GM13977 (cell line): ENCODE results near the gene PTPN5.

Source experiments
- DNase-seq: peaks from one replicate; pipeline ENCODE4 v3.0.0; 2012; ENCODE audit warnings: low spot score
- CTCF ChIP-seq: IDR thresholded peaks from 2 replicates; pipeline ENCODE4 v1.5.1; 2012; ENCODE audit warnings: mild to moderate bottlenecking, control low read depth; ENCODE audit not compliant: insufficient read depth; ENCODE audit errors: extremely low read depth, missing control alignments
- in situ Hi-C: fragments of 300-500 bp; cut with MboI; formaldehyde crosslinking; loops from one replicate; pipeline ENCODE4 v1.12.0; 2022; ENCODE audit warnings: low sequenced_read_pairs, low pct_unique_long_range_greater_than_20kb, mixed read lengths, inconsistent platforms; ENCODE audit not compliant: unreplicated experiment

Gene PTPN5

GRCh38 chr11:18721561-18722292, 69.9 kb downstream of the PTPN5 start:
- in situ Hi-C loops = no loop called here
- DNase-seq = peak; percentile 71
- peak; percentile 74 for TF ChIP-seq CTCF

DNA sequence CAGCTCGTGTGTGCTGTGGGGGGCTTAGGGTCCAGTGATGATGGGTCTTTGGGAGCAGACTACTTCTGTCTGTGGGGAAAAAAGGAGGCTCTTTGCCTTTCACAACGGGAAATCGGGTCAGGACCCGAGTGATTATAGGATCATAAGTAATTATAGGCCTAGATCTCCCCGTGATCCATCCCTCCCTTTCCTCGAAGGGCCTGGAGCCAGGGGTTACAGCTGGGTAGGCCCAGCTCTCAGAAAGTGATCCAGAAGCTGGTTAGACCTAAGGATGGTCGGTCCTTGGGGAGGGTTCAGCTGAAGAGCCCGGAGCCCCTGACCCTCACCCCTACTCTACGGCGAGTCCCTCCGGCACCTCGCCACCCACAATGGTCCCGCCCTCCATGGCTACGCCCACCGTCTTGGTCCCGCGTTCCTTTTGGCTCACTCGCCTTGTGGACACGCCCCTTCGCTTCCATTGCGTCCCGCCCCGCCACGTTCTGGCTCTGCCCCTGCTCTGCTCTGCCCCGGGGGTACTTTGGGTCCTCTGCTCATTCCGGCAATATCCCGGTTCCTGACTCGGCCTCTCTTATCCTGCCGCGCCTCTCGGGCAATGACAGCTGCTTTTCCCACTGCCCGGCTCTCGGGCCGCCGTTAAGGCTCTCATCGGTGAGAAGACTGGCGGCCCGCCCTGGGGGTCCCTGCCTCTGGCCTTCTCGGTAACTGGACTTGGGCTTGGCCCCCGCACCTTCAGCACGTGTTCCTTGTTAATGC, 70.6 kb downstream of the PTPN5 start:
- DNase-seq = peak; percentile 75
- no peak for TF ChIP-seq CTCF
- in situ Hi-C loops = no loop called here

DNA sequence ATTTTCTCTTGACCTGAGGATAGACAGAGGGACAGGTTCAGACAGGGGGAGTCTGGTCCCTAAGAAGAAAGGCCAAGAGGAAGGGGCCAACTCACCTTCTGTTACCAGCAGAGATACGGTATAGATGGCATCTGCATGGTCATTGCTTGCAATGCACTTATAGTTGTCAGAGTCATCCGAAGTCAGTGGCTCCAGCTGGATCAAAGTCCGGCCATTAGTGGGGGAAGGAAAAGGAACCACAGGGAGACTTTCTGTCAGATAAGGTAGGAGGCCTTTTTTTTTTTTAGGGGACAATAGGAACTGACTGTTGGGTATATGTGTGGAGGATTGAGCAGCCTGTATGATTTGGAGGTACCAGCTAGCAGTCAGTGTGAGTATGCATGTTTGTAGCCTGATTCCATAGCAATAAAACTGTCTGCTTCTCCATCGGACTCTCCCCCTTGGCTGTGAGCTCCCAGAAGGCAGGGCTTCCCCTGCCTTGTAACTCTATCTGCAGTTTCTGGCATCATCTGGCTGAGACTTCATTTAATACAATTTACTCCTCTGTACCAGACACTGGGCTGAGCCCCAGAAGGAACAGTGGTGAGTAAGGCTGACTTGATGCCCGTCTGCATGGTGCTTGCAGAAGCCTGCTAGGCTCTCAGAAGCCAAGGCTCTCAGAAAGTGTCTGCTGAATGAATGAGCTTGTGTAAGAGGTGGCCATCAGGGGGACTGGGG, 71.3 kb downstream of the PTPN5 start:
- no peak for TF ChIP-seq CTCF
- in situ Hi-C loops = no loop called here
- no peak for DNase-seq

DNA sequence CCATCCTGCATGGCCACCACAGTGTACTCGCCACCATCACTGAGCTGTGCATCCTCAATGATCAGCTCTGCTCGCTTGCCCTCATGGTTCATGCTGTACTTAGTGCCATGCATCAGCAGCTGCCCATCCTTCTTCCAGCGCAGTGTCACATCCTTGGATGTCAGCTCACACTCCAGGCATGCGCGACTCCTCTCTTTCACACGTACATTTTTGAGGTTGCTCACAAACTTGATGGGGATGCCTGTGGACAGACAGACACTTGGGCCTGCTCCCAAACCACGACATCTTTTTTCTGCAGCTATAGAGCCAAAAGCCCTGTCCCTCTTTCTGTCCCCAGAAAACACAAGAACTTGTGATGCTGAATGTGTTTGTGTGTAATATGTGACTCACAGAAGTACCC, 76.1 kb downstream of the PTPN5 start:
- in situ Hi-C loops = no loop called here
- DNase-seq = no peak
- no peak for TF ChIP-seq CTCF

DNA sequence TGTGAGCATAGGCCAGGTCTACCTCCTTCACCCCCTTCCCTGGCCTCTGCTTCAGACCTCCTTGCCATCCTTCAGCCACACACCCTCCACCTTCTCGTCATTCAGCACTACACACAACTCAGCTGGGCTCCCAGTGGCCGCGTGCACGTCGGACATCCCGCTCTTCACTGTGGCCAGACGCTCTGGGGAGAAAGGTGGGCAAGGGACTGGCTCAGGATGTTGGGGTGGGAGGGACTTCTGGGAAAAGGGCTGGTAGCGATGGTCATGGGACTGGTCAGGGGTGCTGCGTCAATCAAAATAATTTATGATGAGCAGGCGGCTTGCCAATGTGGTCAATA, 77.2 kb downstream of the PTPN5 start:
- in situ Hi-C loops = no loop called here
- TF ChIP-seq CTCF = no peak
- DNase-seq = no peak

DNA sequence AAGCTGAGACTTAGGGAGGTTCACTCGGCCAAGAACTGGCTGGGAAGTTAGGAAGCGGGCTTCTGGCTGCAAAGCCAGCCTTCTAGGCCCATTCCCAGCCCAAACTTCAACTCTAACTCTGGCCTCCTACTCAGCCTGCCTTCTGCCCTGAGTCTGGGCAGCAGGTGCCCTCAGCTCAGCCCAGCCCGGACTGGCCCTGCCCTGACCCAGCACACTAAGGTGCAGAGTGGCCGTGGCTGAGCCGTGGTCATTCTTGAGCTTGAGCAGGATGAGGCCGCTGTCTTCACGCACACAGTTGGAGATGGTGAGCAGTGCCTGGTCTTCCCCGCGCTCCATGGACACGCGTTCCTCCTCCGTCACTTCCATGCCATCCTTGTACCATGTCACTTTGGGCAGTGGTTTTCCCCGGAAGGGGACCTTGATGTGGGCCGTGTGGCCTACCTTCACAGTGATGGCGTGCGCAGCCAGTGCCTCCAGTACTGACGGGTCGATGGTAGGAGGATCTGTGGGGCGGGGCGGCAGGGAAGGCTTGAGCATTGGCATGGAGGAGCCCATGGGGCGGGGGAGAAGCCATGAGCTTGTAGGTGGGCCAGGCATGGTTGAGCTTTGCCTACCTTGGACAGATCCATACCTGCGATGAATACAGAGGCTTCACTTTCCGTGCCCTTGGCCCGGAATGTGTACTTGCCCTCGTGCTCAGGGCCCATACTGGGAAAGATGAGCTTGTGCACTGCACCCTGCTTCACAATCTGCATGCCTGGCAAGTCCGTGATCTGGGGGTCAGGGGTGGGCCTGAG, 77.8 kb downstream of the PTPN5 start:
- TF ChIP-seq CTCF = no peak
- in situ Hi-C loops = no loop called here
- DNase-seq = no peak
